Muscle layer of duodenum (tissue), 2 donors: ENCODE data around the gene TBC1D1.
"Not testable (repeated sequence)": the region's sequence is repeated elsewhere in the genome, so short reads cannot be mapped to it uniquely, and the experiment has no call there.

Experiments
- H3K27ac ChIP-seq: one replicate; pipeline ENCODE4 v1.7.0; 2013; ENCODE audit warnings: mild to moderate bottlenecking, low read length
- H3K27me3 ChIP-seq: one replicate; pipeline ENCODE4 v1.7.0; 2013; ENCODE audit warnings: low read depth, mild to moderate bottlenecking, control low read depth, low read length
- H3K36me3 ChIP-seq, 2 donors: one replicate each; pipeline ENCODE4 v1.7.0; 2013; ENCODE audit warnings: low read length in 2 of 2, control low read depth in 1 of 2, mild to moderate bottlenecking in 1 of 2; ENCODE audit not compliant: insufficient read depth in 2 of 2, control insufficient read depth in 1 of 2
- H3K4me1 ChIP-seq, 2 donors: one replicate each; pipeline ENCODE4 v1.7.0; 2013; ENCODE audit warnings: low read length in 2 of 2, mild to moderate bottlenecking in 2 of 2, control low read depth in 1 of 2, moderate library complexity in 1 of 2; ENCODE audit not compliant: insufficient read depth in 2 of 2, control insufficient read depth in 1 of 2
- H3K4me3 ChIP-seq, 2 donors: one replicate each; pipeline ENCODE4 v1.7.0; 2013; ENCODE audit warnings: low read length in 2 of 2, low read depth in 1 of 2, mild to moderate bottlenecking in 1 of 2
- H3K9me3 ChIP-seq, 2 donors: one replicate each; pipeline ENCODE4 v1.7.0; 2013; ENCODE audit warnings: low read length in 2 of 2, control low read depth in 1 of 2, mild to moderate bottlenecking in 1 of 2; ENCODE audit not compliant: control insufficient read depth in 1 of 2
- donor health status: healthy.

Gene TBC1D1

GRCh38 chr4:38020961-38021360 is 130.1 kb downstream of the TBC1D1 start:
- Histone ChIP-seq H3K36me3 (peaks cover 12 to 24% of the 10 kb centered on the region in 2 donors), H3K4me1 (peaks cover 0 to 21% of the 10 kb centered on the region in 2 donors)
- not testable (repeated sequence) for H3K4me3 ChIP-seq, H3K27me3 ChIP-seq, H3K9me3 ChIP-seq, H3K27ac ChIP-seq

DNA sequence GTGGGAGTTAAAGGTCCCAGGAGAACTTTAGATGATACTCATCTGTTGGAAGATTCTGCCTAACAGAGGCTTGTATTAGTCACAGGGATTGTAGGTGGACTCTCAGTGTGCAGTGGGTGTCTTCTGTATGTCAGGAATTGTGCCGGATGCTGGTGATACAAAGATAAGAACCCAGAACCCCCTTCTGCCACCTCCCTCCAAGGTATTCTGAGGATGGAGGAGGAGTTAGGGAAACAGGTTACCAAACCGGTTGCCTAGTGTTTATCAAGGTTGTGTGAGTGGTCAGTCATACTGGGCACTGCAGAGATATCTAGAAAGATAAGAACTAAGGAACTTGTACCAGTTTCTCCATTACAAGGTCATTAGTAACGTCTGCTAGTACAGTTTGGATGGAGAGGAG is 130.9 kb downstream of the TBC1D1 start:
- no peaks in the 10 kb centered on the region for H3K27me3 ChIP-seq
- H3K27ac ChIP-seq, result no peak overlapping the region

GRCh38 chr4:38023347-38024205 is 132.7 kb downstream of the TBC1D1 start:
- H3K27me3 ChIP-seq, result no peaks in the 10 kb centered on the region
- peaks cover 0 to 18% of the 10 kb centered on the region in 2 donors for H3K4me1 ChIP-seq
- peak overlapping the region; percentile 80 for H3K27ac ChIP-seq
- H3K36me3 ChIP-seq, result peaks cover 14 to 25% of the 10 kb centered on the region in 2 donors
- H3K4me3 ChIP-seq, result peak overlapping the region in 1 of 2 donors; percentile 37
- no peaks in the 10 kb centered on the region for H3K9me3 ChIP-seq

More for the DNA sequence above, 130.9 kb downstream of the TBC1D1 start:
- H3K4me1 ChIP-seq, result peaks cover 0 to 18% of the 10 kb centered on the region in 2 donors
- H3K36me3 ChIP-seq, result peaks cover 11 to 21% of the 10 kb centered on the region in 2 donors
- no peak overlapping the region for H3K4me3 ChIP-seq
- H3K9me3 ChIP-seq, result no peaks in the 10 kb centered on the region

DNA sequence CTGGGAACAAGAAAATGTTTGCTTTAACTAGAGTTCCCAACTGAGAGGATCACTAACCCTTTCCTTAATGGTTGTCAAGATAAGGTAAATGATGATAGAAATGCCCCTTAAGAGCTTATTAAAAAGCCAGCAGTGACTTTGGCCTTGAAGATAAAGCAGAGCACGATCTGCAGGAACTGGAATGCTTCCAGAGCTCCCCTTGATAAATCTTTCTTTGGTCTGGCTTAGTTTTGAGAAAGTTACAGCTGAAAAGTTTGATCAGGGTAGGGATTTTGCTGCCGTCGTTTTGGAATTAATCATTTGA is 133.3 kb downstream of the TBC1D1 start:
- no peaks in the 10 kb centered on the region for H3K27me3 ChIP-seq
- H3K27ac ChIP-seq, result peak overlapping the region; percentile 80
- no peaks in the 10 kb centered on the region for H3K9me3 ChIP-seq
- H3K4me1 ChIP-seq, result peaks cover 0 to 18% of the 10 kb centered on the region in 2 donors
- peak overlapping the region in 1 of 2 donors; percentile 37 for H3K4me3 ChIP-seq
- H3K36me3 ChIP-seq, result peaks cover 18 to 27% of the 10 kb centered on the region in 2 donors

GRCh38 chr4:38025665-38026064 is 134.8 kb downstream of the TBC1D1 start:
- Histone ChIP-seq H3K27ac (no peak overlapping the region), H3K9me3 (no peaks in the 10 kb centered on the region), H3K4me3 (no peak overlapping the region), H3K27me3 (no peaks in the 10 kb centered on the region), H3K4me1 (peaks cover 5 to 23% of the 10 kb centered on the region in 2 donors), H3K36me3 (peaks cover 18 to 24% of the 10 kb centered on the region in 2 donors)

DNA sequence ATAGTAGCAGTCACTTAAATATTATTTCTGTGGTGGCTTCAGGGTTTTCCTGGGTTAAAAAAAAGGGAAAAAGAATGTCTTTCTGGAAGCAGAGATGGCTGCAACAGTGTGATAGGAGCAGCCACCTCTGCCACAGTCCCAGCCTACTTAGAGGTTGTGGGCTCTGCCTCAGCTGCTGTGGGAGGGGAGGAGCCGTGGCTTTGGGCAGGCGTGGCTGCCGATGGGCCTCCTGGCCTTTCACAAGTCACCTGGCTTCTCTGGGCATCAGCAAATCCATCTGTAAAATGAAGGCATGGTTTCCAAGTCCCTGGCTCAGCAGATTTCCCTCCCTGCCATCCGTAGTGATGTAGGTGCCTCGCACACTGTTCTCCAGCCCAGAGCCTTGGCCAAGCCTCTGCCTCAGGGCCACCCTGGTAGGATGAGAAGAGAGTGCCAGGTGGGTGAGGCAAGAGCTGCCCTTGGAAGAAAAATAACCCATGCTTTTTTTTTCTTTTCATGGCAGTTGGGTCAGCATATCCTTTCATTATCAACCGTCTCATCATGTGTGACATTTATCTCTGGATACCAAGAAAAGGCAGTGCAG is 135.4 kb downstream of the TBC1D1 start:
- Histone ChIP-seq H3K4me1 (peaks cover 5 to 23% of the 10 kb centered on the region in 2 donors), H3K36me3 (peaks cover 18% of the 10 kb centered on the region in 2 donors), H3K9me3 (no peaks in the 10 kb centered on the region), H3K27me3 (no peaks in the 10 kb centered on the region), H3K27ac (no peak overlapping the region), H3K4me3 (no peak overlapping the region)

DNA sequence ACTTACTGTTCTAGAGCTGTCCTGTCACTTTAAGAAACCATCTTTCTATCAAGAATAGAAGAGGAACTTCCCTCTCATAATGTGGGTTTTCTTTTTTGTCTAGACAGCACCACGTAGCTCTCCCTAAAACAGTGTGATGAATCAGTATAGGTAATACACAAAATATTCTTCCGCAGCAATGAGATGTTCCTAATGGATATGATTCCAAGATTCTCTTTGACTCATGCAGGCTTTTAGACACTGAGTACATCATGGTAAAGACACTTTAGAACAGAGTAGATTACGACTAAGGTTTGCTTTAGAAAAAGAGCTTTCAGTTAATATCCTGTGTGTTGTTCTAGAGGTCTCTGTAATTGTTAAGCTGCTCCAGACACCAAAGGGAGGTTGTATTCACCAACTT is 139.1 kb downstream of the TBC1D1 start:
- peaks cover 5 to 10% of the 10 kb centered on the region in 2 donors for H3K4me1 ChIP-seq
- H3K4me3 ChIP-seq, result no peak overlapping the region
- H3K27me3 ChIP-seq, result no peaks in the 10 kb centered on the region
- peaks cover 5 to 7% of the 10 kb centered on the region in 2 donors for H3K36me3 ChIP-seq
- no peaks in the 10 kb centered on the region for H3K9me3 ChIP-seq
- peak overlapping the region; percentile 61 for H3K27ac ChIP-seq

DNA sequence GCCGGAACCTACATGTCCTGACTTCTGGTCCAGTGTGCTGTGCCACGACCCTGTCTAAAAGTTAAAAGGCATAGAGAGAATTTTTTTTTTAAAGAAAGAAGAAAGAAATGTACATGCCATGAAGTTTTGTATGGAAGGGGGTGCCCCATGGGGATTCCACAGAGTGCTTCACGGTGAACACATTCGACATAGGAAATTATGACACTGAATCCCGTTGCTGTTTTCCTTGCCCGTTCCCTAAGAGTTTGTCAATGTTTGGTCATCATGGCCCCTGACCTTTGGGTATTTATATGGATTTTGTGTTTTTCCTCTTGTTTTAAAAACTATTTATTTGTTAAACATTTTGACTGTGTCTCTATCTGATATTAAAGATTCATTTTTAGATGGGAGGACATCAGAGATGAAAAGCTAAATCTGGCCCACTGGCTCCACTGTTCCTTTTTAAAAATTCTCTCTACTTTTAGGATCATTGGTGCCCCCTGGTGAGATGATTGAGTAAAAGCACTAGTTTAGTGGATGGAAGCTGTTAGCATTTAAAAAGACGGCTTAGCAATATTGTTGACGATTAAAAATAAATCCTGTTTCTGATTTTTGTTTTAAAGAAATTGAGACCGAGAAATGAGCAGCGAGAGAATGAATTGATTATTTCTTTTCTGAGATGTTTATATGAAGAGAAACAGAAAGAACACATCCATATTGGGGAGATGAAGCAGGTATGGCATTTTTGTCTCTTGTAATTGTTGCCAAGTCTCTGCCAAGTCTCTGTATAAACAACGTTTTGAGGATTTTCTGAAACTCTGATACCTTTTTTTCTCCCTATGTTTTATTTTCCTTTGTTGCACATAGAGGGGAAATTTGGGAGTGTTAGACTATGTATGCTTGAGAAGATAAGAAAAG is 144.3 kb downstream of the TBC1D1 start:
- Histone ChIP-seq H3K4me3 (no peak overlapping the region), H3K27ac (peak overlapping the region; percentile 22), H3K36me3 (peaks cover 9 to 20% of the 10 kb centered on the region in 2 donors), H3K9me3 (no peaks in the 10 kb centered on the region), H3K4me1 (peaks cover 0 to 11% of the 10 kb centered on the region in 2 donors), H3K27me3 (no peaks in the 10 kb centered on the region)

GRCh38 chr4:38036548-38036947 is 145.7 kb downstream of the TBC1D1 start:
- Histone ChIP-seq H3K4me1 (peaks cover 0 to 7% of the 10 kb centered on the region in 2 donors), H3K27me3 (no peaks in the 10 kb centered on the region), H3K9me3 (no peaks in the 10 kb centered on the region), H3K27ac (no peak overlapping the region), H3K4me3 (no peak overlapping the region), H3K36me3 (peaks cover 16 to 27% of the 10 kb centered on the region in 2 donors)

DNA sequence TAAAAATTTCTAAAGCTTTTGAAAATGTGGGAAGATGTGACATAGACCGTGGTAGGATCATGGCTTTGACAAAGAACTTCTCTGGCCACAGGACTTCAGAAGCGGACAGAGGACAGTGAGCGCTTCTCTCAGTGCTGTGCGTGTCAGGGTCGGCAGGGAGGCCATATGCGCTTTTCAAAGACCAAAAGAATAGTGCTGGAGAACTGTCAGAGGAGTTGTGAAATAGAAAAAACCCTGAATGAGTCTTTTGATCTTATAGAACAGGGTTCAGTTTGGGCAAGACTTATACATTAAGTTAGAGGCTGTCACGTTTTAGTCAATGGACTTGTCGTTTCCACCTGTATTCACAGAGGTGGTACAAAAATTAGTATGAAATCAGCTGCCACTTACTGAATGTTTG is 146.7 kb downstream of the TBC1D1 start:
- no peaks in the 10 kb centered on the region for H3K27me3 ChIP-seq
- no peaks in the 10 kb centered on the region for H3K9me3 ChIP-seq
- H3K27ac ChIP-seq, result no peak overlapping the region
- no peak overlapping the region for H3K4me3 ChIP-seq
- peaks cover 18 to 30% of the 10 kb centered on the region in 2 donors for H3K36me3 ChIP-seq
- H3K4me1 ChIP-seq, result peaks cover 0 to 7% of the 10 kb centered on the region in 2 donors

- H3K27me3 ChIP-seq, result no peaks in the 10 kb centered on the region
Observed at GRCh38 chr4:38040619-38041018, 149.7 kb downstream of the TBC1D1 start.

More at GRCh38 chr4:38040619-38041018, 149.7 kb downstream of the TBC1D1 start:
- peaks cover 19 to 37% of the 10 kb centered on the region in 2 donors for H3K36me3 ChIP-seq
- no peaks in the 10 kb centered on the region for H3K9me3 ChIP-seq
- H3K27ac ChIP-seq, result no peak overlapping the region
- peaks cover 0 to 4% of the 10 kb centered on the region in 2 donors for H3K4me1 ChIP-seq
- H3K4me3 ChIP-seq, result no peak overlapping the region
